Measurements from ENCODE around the gene GALNS. TPM values are rescaled to one million over a fixed set of nuclear protein-coding genes. Genes with fewer than 3 reads are reported as not detected.
"Not testable (repeated sequence)": the region's sequence is repeated elsewhere in the genome, so short reads cannot be mapped to it uniquely, and the experiment has no call there.

Gene GALNS
- polyA plus RNA-seq, 1 donor from 2014 or later, result 8.4 TPM

DNA sequence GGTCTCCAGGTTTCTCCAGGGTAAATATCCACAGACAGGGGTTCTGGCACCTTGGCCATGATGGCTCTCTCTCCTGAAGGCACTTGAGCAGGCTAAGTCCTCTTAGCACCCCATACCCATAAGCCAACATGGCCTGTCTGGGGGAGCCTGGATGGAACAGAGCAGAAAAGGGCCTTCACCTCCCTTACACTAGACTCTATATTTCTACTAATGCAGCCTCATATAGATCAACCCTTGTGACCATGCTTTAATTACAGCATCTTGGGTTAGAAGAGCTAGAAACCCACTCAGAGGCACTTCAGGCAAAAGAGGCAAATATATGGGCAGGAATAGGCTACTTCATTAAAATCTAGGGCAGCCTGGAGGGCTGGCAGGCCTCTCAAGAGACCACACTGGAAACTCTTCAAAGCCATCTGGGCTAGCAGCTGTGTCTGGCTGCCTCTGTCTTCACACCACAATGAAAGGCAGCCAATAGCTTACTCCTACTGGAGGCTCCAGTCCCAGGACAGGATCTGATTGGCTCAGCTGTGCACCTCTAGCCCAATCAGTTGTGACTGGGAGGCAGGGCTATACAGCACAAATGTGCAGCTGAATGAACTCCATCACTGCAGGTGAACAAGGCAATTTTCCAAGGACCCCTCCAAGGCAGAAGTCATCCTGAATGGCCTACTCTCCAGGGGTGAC lies 57.8 kb downstream of the GALNS start:
- H3K9me3 Mint-ChIP-seq, result no peaks in the 10 kb centered on the region
- no peak overlapping the region for H3K27ac Mint-ChIP-seq
- H3K36me3 Mint-ChIP-seq, result no peaks in the 10 kb centered on the region
- peaks cover 8 to 11% (median 11%) of the 10 kb centered on the region in 3 donors for H3K4me1 Mint-ChIP-seq
- H3K27me3 Mint-ChIP-seq, result no peaks in the 10 kb centered on the region
- H3K4me3 Mint-ChIP-seq, result peak overlapping the region in 2 of 4 donors; percentile 22 to 66

DNA sequence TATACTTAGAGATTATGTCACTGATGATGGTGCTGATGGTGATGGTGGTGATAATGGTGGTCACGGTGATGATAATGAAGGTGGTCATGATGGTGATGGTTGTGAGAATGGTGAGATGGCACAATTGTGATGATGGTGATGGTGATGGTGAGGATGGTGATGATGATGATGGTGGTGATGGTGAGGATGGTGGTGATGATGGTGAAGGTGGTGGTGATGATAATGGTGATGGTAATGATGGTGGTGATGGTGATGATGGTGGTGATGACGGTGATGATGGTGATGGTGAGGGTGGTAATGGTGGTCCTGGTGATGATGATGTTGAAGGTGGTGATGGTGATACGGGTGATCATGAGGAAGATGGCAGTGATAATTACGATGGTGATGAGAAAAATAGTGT lies 58.7 kb downstream of the GALNS start:
- no peaks in the 10 kb centered on the region for H3K27me3 Mint-ChIP-seq
- H3K9me3 Mint-ChIP-seq, result no peaks in the 10 kb centered on the region
- peaks cover 10 to 11% (median 11%) of the 10 kb centered on the region in 3 donors for H3K4me1 Mint-ChIP-seq
- no peak overlapping the region for H3K27ac Mint-ChIP-seq
- no peaks in the 10 kb centered on the region for H3K36me3 Mint-ChIP-seq
- H3K4me3 Mint-ChIP-seq, result no peak overlapping the region

DNA sequence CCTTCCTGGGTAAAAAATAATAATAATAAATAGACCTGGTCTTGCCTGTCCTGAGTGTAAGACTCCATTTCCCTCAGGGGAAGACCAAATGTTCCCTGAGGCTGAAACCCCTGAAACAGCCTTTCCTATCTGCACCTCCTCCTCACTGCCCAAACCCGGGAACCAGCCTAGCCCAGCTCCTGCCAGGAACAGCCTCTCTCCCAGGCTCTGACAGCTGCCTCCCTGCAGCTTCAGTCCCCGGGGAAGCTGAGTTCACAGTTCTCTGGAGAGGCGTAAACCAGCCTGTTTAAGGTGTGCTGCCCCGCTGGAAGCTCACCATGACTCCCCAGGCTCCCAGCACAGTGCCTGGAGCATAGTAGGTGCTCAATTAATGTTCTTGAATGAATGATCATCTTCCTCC lies 60.5 kb downstream of the GALNS start:
- no peaks in the 10 kb centered on the region for H3K36me3 Mint-ChIP-seq
- H3K27ac Mint-ChIP-seq, result no peak overlapping the region
- H3K27me3 Mint-ChIP-seq, result no peaks in the 10 kb centered on the region
- H3K9me3 Mint-ChIP-seq, result no peaks in the 10 kb centered on the region
- peaks cover 9 to 15% (median 11%) of the 10 kb centered on the region in 3 donors for H3K4me1 Mint-ChIP-seq
- no peak overlapping the region for H3K4me3 Mint-ChIP-seq

DNA sequence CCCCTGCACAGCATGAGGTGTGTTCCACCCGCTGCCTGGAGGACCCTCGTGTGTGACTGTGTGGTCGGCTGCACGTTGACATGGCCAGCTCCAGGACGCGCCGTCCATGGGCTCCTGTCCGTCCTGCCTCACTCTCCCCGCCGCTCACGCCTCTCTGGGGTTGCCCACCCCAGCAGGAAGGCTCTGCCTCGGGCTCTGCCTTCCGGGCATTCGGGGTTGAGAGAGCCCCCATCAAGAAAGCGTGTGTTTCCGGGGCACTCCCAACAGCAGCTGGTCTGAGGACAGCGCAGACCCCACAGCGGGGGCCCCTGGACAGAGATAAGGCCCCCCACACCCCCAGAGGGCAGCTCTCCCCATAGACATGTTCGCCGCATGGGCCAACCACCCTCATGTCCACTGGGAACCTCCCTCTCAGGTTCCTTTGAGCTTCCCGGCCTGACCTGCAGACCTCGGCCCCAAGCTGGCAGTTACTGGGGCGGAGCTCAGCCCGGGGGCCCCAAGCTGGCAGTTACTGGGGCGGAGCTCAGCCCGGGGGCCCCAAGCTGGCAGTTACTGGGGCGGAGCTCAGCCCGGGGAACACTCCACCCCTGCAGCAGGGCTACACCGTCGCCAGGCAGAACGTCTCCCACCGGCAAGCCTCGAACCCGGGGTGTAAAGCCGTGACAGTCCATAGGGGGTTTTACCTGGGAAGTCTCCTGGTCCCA lies 63.3 kb downstream of the GALNS start:
- Mint-ChIP-seq H3K9me3 (no peaks in the 10 kb centered on the region), H3K27ac (peak overlapping the region in 1 of 3 donors; percentile 50), H3K4me1 (peaks cover 19 to 23% (median 20%) of the 10 kb centered on the region in 3 donors), H3K4me3 (peak overlapping the region in 1 of 4 donors; percentile 41), H3K36me3 (no peaks in the 10 kb centered on the region), H3K27me3 (no peaks in the 10 kb centered on the region)

DNA sequence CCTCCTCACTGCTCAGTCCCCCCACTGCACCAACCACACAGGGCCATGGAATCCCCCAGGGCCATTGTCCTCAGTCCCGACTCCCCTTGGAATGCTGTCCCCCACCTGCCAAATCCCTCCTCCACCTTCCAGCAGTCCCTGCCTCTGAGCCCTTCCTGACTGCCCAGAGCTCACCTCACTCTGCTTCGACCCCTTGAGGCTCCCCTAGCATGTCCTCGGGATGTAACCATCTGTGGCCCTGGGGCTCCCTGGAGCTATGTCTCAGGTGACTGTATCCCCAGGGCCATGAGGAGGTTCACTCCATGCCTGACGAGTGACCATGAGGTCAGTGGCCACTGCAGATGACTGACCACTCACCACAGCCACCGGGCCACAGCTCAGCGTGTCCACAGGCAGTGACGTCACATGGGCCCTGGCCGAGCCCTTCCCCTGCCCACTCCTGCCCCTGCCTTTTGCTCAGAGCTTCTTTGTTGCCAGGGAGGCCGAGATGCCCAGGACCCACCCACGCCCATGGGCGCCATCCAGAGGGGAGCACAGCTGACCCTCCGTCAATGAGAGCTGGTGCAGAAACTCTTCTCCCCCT lies 64.0 kb downstream of the GALNS start:
- H3K27me3 Mint-ChIP-seq, result no peaks in the 10 kb centered on the region
- peak overlapping the region in 1 of 4 donors; percentile 9 for H3K4me3 Mint-ChIP-seq
- peaks cover 19 to 23% (median 20%) of the 10 kb centered on the region in 3 donors for H3K4me1 Mint-ChIP-seq
- H3K9me3 Mint-ChIP-seq, result no peaks in the 10 kb centered on the region
- H3K36me3 Mint-ChIP-seq, result no peaks in the 10 kb centered on the region
- peak overlapping the region in 1 of 3 donors; percentile 31 for H3K27ac Mint-ChIP-seq

DNA sequence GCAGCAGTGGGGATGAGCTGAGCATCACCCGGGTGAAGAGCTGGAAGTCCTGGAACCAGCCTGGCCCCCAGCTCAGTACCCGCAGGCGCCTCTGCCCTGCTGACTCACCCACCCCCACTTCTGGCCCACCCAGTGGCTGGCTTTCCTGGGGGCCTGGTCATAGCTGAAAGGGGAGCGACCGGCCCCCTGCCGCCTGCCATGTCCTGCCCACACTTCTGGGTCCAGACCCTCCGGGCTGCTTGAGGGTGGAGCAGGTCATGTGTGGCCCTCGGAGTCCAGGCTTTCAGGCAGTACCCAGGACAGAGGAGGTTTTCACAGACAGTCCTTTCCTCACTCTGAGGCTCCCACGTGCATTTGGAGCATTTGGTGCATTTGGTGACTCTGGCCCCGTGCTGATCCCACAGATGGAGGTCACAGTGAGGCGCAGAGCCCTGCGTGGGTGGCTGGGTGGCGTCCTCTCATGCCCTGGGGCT lies 64.6 kb downstream of the GALNS start:
- H3K27ac Mint-ChIP-seq, result peak overlapping the region in 1 of 3 donors; percentile 31
- H3K4me3 Mint-ChIP-seq, result no peak overlapping the region
- H3K9me3 Mint-ChIP-seq, result no peaks in the 10 kb centered on the region
- H3K4me1 Mint-ChIP-seq, result peaks cover 19 to 24% (median 20%) of the 10 kb centered on the region in 3 donors
- H3K27me3 Mint-ChIP-seq, result no peaks in the 10 kb centered on the region
- H3K36me3 Mint-ChIP-seq, result no peaks in the 10 kb centered on the region

DNA sequence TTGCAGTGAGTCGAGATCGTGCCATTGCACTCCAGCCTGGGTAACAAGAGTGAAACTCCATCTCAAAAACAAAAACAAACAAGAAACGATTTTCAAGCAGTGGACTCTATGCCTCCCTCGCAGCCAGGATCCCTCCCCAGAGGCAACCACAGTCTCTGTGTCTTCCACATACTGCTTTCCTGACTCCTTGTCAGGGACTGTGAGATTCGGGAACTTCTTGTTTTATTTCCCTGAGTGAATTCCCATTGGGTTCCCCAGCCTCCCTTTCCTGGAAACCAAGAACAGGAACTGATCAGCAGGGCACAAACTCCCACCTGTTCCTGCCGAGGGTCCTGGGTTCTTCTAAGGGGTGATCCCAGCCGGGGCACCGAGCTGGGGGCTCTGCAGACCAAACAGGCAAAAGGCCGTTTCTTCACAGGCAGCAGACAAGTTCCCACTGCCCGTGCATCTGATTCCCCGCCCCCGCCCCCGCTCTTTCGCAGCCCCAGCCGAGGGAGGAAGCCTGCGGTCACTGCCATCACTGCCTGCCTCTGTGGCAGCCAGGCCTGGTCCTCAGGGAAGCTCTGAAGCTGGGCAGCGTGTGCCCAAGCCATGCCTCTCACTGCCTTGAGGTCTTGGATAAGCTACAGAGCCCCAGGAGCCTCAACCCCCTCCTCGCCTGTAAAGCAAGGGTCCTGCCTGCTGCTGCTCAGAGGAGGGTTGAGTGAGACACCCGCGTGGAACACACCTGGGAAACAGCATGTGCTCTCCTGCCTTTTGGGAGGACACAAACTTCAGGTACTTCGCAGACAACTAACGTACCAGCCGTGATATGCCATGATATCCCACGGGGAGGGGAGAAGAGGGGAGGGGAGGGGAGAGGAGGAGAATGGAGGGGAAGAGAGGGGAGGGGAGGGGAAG lies 66.2 kb downstream of the GALNS start:
- Mint-ChIP-seq H3K4me1 (peaks cover 19 to 24% (median 20%) of the 10 kb centered on the region in 3 donors), H3K27me3 (no peaks in the 10 kb centered on the region), H3K9me3 (no peaks in the 10 kb centered on the region), H3K4me3 (peak overlapping the region in 3 of 4 donors; percentile 67 to 88 (median 75)), H3K27ac (peak overlapping the region in 2 of 3 donors; percentile 46 to 88), H3K36me3 (no peaks in the 10 kb centered on the region)

DNA sequence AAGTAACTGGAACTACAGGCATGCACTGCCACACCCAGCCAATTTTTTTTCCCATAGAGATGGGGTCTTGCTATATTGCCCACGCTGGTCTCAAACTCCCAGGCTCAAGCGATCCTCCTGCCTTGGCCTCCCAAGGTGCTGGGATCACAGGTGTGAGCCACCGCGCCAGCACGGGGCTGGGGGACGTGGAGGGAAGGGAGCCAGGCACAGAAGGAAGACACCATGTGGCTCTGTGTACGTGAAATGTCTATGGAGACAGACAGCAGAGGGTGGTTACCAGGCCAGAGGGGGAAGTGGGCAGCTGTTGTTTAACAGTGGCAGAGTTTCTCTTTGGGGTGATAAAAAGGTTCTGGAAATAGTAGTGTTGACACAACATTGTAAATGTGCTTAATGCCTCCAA lies 67.2 kb downstream of the GALNS start:
- H3K4me1 Mint-ChIP-seq, result peaks cover 14 to 19% (median 16%) of the 10 kb centered on the region in 3 donors
- H3K27me3 Mint-ChIP-seq, result no peaks in the 10 kb centered on the region
- peak overlapping the region in 3 of 4 donors; percentile 59 to 88 (median 67) for H3K4me3 Mint-ChIP-seq
- peak overlapping the region; percentile 53 to 88 (median 57) for H3K27ac Mint-ChIP-seq
- no peaks in the 10 kb centered on the region for H3K36me3 Mint-ChIP-seq
- H3K9me3 Mint-ChIP-seq, result no peaks in the 10 kb centered on the region

DNA sequence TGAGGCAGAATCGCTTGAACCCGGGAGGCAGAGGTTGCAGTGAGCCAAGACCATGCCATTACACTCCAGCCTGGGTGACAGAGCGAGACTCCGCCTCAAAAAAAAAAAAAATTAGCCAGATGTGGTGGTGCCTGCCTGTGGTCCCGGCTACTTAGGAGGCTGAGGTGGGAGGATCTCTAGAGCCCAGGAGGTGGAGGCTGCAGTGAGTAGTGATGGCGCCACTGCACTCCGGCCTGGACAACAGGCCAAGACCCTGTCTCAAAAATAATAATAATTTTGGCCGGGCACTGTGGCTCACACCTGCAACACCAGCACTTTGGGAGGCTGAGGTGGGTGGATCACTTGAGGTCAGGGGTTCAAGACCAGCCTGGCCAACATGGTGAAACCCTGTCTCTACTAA lies 68.0 kb downstream of the GALNS start:
- H3K4me3 Mint-ChIP-seq, H3K9me3 Mint-ChIP-seq, H3K27me3 Mint-ChIP-seq, H3K36me3 Mint-ChIP-seq, H3K27ac Mint-ChIP-seq: not testable (repeated sequence)
- H3K4me1 Mint-ChIP-seq, result peaks cover 14 to 17% (median 14%) of the 10 kb centered on the region in 3 donors

DNA sequence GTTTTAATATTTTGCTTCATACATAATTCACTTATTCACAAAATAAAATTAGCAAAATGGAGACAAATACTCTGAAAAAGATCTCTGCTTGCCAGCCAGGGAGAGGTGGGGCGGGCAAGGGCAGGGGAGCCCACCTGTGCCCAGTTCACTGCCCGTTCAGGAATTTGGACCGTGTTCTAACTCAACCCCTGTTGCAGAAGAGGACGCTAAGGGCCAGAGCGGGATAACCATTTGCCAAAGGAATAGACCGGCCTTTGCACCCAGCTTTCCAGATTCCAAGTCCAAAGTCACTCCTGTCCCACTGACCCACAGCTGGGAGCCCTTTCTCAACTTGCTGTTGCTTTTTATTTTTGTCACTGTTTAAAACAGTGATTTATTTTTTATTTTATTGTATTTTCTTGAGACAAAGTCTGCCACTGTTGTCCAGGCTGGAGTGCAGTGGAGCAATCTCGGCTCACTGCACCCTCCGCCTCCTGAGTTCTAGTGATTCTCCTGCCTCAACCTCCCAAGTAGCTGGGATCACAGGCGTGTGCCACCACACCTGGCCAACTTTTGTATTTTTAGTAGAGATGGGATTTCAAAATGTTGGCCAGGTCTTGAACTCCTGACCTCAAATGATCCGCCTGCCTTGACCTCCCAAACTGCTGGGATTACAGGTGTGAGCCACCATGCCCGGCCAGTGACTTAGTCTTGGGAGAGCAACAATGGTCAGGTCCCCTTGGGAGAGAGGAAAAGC lies 69.0 kb downstream of the GALNS start:
- peak overlapping the region in 2 of 3 donors; percentile 12 to 73 for H3K27ac Mint-ChIP-seq
- no peaks in the 10 kb centered on the region for H3K27me3 Mint-ChIP-seq
- peaks cover 23 to 27% (median 23%) of the 10 kb centered on the region in 3 donors for H3K4me1 Mint-ChIP-seq
- H3K9me3 Mint-ChIP-seq, result no peaks in the 10 kb centered on the region
- H3K36me3 Mint-ChIP-seq, result no peaks in the 10 kb centered on the region
- H3K4me3 Mint-ChIP-seq, result peak overlapping the region in 2 of 4 donors; percentile 63 to 82

DNA sequence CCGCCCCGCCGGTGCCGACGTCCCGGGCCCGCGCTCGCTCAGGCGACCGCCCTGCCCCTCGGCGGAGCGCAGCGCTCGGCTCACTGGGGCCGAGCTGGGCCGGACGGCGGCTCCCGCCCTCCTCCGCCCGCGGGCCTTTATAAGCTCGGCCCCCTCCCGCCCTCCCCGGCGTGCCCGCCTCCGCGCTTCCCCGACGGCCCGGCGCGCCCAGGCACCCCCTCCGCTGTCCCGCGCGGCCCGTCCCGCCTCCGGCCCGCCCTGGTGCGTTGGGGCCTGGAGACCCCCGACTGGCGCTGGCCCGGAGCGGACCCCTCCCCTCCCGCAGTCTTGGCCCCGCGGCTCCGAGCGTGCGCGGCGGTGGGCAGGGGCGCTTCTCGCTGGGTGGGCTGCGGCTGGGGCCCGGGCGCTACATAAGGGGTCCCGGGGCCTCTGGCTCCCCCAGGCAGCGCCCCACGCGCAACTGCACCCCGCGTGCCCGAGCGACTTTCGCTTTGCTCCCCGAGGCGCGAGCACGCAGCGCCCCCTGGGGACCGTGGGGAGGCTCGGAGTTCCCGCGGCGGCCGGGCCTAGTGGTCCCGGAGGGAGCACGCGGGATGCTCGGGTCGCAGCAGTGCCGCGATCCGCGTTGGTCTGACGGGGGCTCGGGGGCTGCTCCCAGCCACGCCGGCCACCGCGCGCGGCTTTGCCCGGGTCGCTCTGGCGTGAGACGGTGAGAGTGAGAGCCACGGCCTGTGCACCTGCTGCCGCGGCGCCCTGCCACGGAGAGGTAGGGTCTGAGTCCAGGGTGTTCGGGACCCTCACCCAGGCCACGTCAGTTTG lies 71.4 kb downstream of the GALNS start, which contains the start of gene PIEZO1:
Gene PIEZO1 (minus strand): TSS at position 115 of the 819 bp plus-strand sequence. CDS start 256 bp downstream, outside the sequence.
- Mint-ChIP-seq H3K9me3 (no peaks in the 10 kb centered on the region), H3K27me3 (no peaks in the 10 kb centered on the region), H3K27ac (peak within 1 kb of the TSS in 2 of 3 donors; percentile 93 to 94), H3K4me3 (peak within 1 kb of the TSS; percentile 88 to 94 (median 91)), H3K36me3 (no peaks in the 10 kb centered on the region), H3K4me1 (peaks cover 39 to 41% (median 40%) of the 10 kb centered on the region in 3 donors)

DNA sequence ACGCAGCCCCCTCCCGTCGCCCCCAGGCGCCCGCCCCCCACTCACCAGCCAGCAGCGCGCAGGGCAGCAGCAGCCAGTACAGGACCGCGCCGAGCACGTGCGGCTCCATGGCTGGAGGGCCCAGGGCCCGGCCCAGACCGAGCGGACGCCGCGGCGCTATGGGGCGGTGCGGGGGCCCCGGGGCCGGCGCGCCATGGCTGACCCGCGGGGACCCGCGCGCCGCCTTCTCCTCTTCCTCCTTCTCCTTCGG lies 72.0 kb downstream of the GALNS start:
- no peaks in the 10 kb centered on the region for H3K9me3 Mint-ChIP-seq

DNA sequence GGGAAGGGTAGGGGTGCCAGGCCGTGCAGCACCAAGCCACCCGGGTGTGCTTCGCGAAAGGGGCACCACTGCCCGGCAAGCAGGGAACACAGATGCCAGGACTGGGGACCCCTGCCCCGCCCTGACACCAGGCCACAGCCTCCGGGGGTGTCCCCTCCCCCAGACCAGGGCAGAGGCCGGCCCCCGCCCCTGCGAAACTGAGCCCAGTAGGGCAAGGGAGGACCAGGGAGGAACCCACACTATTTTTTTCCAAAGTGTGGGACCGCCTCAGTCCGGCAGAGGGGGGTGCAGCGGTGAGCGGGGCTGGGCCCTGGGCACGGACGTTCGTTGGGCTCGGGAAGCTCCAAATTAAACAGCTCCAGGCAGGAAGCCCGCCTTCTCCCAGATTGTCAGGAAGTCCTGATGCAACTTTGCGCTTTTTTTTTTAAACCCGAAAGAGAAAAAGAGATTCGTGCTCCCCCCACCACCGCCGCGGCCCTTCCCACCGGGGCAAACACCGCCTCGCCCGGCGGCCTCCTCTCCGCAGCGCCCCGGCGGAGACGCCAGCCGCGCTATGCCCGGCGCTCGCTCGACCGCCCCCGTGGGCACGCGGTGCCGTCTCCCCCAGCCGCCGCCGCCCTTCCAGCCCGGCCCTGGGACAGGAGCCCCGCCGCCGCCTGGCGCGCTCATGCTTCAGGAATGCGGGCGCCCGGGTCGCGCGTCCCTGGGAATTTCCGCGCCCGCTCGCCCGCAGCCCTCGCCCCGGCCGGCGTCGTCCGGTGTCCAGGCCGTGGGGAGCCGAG lies 72.5 kb downstream of the GALNS start:
- no peaks in the 10 kb centered on the region for H3K27me3 Mint-ChIP-seq
- peak overlapping the region; percentile 88 to 94 (median 91) for H3K4me3 Mint-ChIP-seq
- peaks cover 29 to 39% (median 33%) of the 10 kb centered on the region in 3 donors for H3K4me1 Mint-ChIP-seq
- peak overlapping the region in 2 of 3 donors; percentile 93 to 94 for H3K27ac Mint-ChIP-seq
- H3K9me3 Mint-ChIP-seq, result no peaks in the 10 kb centered on the region
- no peaks in the 10 kb centered on the region for H3K36me3 Mint-ChIP-seq

More for the DNA sequence above, 72.0 kb downstream of the GALNS start:
- H3K27ac Mint-ChIP-seq, result no peak overlapping the region
- no peaks in the 10 kb centered on the region for H3K36me3 Mint-ChIP-seq
- no peaks in the 10 kb centered on the region for H3K27me3 Mint-ChIP-seq
- H3K4me1 Mint-ChIP-seq, result peaks cover 34 to 42% (median 38%) of the 10 kb centered on the region in 3 donors
- H3K4me3 Mint-ChIP-seq, result no peak overlapping the region

Data from IgD-negative memory B cell (primary cell).